Fibroblast of villous mesenchyme (primary cell): ENCODE results near the gene ALX3. TPM values are rescaled to one million over a fixed set of nuclear protein-coding genes. Genes with fewer than 3 reads are reported as not detected.

Experiments
- DNase-seq: peaks from one replicate; pipeline ENCODE4 v3.0.0-alpha.2; 2010; ENCODE audit warnings: low read depth
- H3K4me3 ChIP-seq: 2 replicates; pipeline ENCODE4 v1.5.1; 2011; ENCODE audit warnings: low read depth, mild to moderate bottlenecking, low read length
- total RNA-seq: library from RNA; depleted of rRNA; stranded (reverse); fragments of >200 nt; gene quantifications from 2 replicates; pipeline ENCODE4 v1.2.3, GENCODE V29; 2012
- TF ChIP-seq, protein P1 (sequence below): IDR thresholded peaks from 2 replicates; pipeline ENCODE4 v1.5.1; 2012; ENCODE audit warnings: low read depth, mild to moderate bottlenecking, low read length; ENCODE audit not compliant: insufficient read depth

ALX3 gene
- total RNA-seq, 1 donor, result not detected

DNA sequence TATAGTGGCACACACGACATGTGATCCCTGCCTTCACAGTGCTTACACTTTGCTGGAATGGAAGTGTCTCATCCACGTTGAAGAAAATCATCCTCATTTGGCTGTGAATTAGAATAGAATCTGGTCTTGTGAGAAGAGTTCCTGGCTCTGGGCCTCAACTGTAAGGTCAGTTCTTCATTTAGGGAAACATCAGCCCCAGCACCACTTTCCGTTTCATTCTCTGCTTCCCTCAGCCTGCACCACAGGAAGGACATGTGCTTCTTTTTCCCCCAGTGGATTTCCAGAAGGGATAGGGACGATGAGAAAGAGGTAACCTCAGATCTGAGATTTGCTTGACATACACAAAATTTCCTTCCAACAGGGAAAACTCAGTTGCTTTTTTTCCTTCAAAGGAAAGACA lies 3.7 kb upstream of the ALX3 start:
- TF ChIP-seq, protein P1, sequence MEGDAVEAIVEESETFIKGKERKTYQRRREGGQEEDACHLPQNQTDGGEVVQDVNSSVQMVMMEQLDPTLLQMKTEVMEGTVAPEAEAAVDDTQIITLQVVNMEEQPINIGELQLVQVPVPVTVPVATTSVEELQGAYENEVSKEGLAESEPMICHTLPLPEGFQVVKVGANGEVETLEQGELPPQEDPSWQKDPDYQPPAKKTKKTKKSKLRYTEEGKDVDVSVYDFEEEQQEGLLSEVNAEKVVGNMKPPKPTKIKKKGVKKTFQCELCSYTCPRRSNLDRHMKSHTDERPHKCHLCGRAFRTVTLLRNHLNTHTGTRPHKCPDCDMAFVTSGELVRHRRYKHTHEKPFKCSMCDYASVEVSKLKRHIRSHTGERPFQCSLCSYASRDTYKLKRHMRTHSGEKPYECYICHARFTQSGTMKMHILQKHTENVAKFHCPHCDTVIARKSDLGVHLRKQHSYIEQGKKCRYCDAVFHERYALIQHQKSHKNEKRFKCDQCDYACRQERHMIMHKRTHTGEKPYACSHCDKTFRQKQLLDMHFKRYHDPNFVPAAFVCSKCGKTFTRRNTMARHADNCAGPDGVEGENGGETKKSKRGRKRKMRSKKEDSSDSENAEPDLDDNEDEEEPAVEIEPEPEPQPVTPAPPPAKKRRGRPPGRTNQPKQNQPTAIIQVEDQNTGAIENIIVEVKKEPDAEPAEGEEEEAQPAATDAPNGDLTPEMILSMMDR, result no peak
- DNase-seq, result no peak
- H3K4me3 ChIP-seq, result no peak overlapping the region

DNA sequence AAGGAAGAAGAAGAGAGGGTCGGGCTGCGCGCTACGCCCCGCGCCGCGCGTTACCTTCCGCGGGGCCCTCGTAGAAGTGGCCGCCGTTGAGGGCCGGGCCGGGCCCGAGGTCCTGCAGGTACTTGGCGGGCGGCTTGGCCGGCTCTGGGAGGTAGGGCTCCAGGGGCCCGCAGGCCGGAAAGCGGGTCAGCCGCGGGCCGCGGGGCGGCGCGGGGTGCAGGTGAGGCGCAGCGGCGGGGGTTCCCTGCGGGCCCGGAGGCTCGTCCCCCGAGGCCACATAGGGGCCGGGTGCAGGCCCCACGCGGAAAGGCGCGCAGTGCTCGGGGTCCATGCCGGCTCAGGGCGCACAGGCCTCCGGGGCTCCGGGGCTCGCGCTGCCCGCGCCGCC lies 196 bp downstream of the ALX3 start:
- TF ChIP-seq, protein P1, result no peak
- H3K4me3 ChIP-seq, result no peak overlapping the region
- no peak for DNase-seq

DNA sequence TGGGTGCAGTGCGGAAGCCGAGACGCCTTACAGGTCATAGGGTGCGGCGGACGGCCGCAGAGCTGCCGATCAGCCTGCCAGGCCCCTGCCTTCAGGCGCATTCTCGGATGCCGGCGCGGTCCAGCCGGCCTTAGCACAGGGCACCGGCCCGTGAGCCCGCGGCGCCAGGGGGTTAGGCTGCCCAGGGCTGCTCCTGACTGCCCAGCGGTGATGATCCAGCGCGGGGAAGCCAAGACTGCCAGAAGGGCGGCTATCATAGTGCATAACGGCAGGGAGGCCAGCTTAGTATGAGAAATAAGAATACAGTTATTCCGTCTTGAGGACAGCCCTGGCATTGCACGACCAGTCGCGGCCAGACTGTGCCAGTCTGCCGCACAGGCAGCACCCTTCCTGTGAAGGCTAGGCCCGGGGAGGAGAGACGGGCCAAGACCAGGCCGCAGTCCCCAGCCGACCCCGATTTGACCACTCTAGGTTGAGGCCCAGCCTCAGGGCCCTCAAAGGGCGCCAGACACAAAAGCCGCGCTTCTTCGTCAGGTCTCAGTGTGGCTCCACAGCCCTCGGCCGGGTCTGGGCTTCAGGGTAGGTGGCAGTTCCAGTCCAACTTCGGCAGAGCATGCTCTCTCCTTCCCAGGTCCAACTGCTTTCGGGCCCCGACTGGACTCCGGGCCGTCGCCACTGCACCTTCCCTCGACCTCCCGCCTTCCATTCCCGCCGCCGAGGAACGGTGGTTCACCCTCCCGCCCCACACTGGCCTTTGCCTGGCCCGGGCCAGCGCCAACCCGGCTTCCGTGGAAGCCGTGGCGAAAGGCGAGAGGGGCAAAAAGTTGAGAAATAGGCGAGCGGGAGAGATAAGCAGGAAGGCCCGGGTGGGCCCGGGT lies 829 bp downstream of the ALX3 start:
- TF ChIP-seq, protein P1, result no peak
- no peak for DNase-seq
- no peak overlapping the region for H3K4me3 ChIP-seq

DNA sequence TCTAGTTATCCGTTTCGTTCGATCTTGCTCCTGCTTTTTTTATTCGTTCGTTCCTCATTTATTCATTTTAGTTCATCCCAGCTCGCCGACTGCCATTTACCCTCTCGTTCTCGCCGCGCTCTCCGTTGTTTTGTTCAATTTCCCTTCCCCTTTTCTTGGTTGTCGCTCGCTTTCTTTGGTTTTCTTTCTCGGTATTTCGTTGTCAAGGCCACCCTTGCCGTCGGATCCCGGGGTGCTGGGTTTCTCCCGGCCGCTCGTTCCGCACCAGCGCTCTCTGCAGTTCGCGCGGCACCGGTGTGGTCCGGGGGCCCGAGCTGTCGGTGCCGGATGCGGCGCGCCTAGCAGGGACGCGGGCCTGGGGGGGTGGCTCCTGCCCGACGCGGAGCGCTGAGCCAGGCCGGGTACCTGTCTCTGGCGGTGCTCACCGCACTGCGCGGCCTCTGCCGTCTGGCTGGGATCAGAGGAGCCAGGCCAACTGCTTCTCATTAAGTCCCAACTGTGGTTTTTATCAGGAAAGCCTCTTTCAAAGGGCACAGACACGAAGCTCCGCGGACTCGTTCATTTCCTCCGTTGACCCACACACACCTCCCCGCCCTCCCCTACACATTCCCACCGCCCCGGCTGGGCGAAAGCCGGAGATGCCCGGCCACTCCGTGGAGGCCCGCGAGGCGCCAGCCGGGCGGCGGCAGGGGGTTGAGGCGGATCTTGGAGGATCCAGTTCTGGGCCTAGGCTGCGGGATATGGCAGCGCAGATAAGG lies 1.6 kb downstream of the ALX3 start:
- DNase-seq, result no peak
- TF ChIP-seq, protein P1, result no peak
- H3K4me3 ChIP-seq, result no peak overlapping the region

DNA sequence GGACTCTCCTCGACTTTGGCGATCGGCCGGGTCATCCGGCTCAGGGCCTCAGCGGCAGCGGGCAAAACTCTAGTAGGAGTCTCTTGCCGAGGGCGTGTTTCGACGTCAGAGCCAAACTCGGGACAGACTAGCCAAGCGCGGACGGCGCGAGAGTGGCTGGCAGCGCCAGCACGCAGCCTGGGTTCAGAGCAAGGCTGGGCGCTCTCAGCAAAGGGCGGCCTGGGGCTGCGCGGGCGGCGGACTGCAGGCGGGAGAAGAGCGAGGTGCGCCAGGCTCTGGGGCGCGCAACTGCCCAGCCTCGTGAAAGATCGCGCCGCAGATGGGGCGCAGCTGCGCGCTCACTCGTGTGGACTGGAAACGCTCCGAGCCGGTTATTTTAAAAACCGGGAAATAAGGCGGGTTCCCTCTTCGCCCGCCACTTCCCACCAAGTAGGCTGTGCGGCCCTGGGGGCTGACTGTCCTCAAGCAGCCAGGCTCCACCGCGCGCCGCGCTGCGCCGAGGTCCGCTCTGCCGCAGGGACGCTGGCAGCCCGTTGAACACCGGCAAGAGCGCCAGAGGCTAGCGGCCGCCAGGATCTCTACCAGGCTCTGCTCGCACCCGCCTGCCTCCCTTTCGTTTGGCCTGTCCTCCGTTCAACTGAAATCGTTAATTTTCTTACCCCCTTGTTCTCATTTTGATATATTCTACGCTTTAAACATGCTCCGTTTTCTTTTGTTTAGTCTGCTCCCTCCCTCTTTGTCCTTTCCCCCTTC lies 2.4 kb downstream of the ALX3 start:
- TF ChIP-seq, protein P1, result no peak
- no peak for DNase-seq

DNA sequence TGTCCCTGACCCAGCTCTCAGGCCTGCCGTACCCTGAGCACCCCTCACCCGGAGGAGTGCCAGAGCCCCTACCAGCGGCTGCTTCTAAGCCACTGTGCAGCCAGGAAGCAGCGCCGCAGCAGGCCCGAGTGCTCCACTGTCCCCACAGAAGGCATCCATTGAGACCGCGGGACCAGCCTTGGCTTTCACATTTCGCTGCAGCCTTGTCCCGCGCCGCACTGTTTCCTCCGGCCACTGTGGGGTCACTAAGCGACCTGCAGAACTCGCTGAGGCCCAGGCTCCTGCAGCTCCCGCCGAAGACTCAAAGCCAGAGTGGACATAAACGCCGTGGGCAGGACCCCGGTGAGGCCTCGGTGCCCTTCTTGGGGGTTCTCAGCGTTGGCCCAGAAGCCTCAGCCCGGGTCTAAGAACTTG lies 3.0 kb downstream of the ALX3 start:
- TF ChIP-seq, protein P1, result no peak

More for the DNA sequence above, 2.4 kb downstream of the ALX3 start:
- H3K4me3 ChIP-seq, result no peak overlapping the region

More for the DNA sequence above, 3.0 kb downstream of the ALX3 start:
- DNase-seq, result no peak
- H3K4me3 ChIP-seq, result no peak overlapping the region
